ENCODE results near the gene NFATC2.

NFATC2 gene

GRCh38 chr20:51562332-51563173, 20.0 kb upstream of the NFATC2 start (continued):
- TF ChIP-seq ZNF670 (tag by site-specific recombination; IDR thresholded peaks at IDR 0.05; ENCODE audit: low read depth) = no peak
- peak; percentile 89; the same call in 1 of the 2 replicates for TF ChIP-seq MZF1 (tag by site-specific recombination; IDR thresholded peaks at IDR 0.05; ENCODE audit: borderline replicate concordance)
- TF ChIP-seq ZNF398 (tag by site-specific recombination; IDR thresholded peaks at IDR 0.05) = no peak; the same call in 1 of the 2 replicates
- peak; percentile 40; the same call in 1 of the 2 replicates for TF ChIP-seq ZBTB21 (tag by site-specific recombination; IDR thresholded peaks at IDR 0.05)
- peak; percentile 52; the same call in 1 of the 2 replicates for TF ChIP-seq ZSCAN30 (tag by site-specific recombination; IDR thresholded peaks at IDR 0.05)
- TF ChIP-seq ZSCAN5A (tag by site-specific recombination; IDR thresholded peaks at IDR 0.05) = peak; percentile 37; the same call in 1 of the 2 replicates
- TF ChIP-seq PATZ1 (tag by site-specific recombination; IDR thresholded peaks at IDR 0.05) = peak; percentile 24; the same call in 1 of the 2 replicates
- TF ChIP-seq TCF7L2 (IDR thresholded peaks at IDR 0.05; ENCODE audit: borderline replicate concordance, low read depth, low read length) = no peak
- peak; percentile 6; the same call in 1 of the 2 replicates for TF ChIP-seq PRDM1 (tag by site-specific recombination; IDR thresholded peaks at IDR 0.05)
- no peak for TF ChIP-seq ZNF280C (tag by site-specific recombination; IDR thresholded peaks at IDR 0.05)
- TF ChIP-seq ZBTB26 (tag by site-specific recombination; optimal IDR thresholded peaks at IDR 0.05) = peak; percentile 98
- peak; percentile 90 for TF ChIP-seq ZNF600 (tag by site-specific recombination; IDR thresholded peaks at IDR 0.05)
- no peak for TF ChIP-seq ZNF660 (tag by site-specific recombination; IDR thresholded peaks at IDR 0.05)
- TF ChIP-seq SP7 (tag by site-specific recombination; IDR thresholded peaks at IDR 0.05) = no peak; the same call in 1 of the 2 replicates
- peak; percentile 10; the same call in 1 of the 2 replicates for TF ChIP-seq KLF9 (tag by site-specific recombination; IDR thresholded peaks at IDR 0.05; ENCODE audit: low read depth)
- TF ChIP-seq ZNF37A (tag by site-specific recombination; IDR thresholded peaks at IDR 0.05) = no peak
- peak; percentile 82 for TF ChIP-seq INSM2 (tag by site-specific recombination; IDR thresholded peaks at IDR 0.05)
- peak; percentile 75 for TF ChIP-seq ZNF18 (tag by site-specific recombination; IDR thresholded peaks at IDR 0.05)
- TF ChIP-seq ZBTB1 (tag by site-specific recombination; IDR thresholded peaks at IDR 0.05) = no peak
- TF ChIP-seq CTCF (tag by site-specific recombination; IDR thresholded peaks at IDR 0.05) = peak; percentile 90
- no peak for TF ChIP-seq REPIN1 (tag by site-specific recombination; IDR thresholded peaks at IDR 0.05; ENCODE audit: low read depth)
- TF ChIP-seq ATF2 (tag by site-specific recombination; IDR thresholded peaks at IDR 0.05; ENCODE audit: low read depth) = peak; percentile 90

All from HEK293 (cell line).